GM18498 (cell line): ENCODE measurements around the gene SFT2D1.
"Not testable (repeated sequence)": the region's sequence is repeated elsewhere in the genome, so short reads cannot be mapped to it uniquely, and the experiment has no call there.

Experiments used
- ATAC-seq: cut with Tn5 transposase; IDR thresholded peaks from one replicate; pipeline ENCODE4 v1.9.1; 2021; ENCODE audit warnings: mild to moderate bottlenecking, moderate library complexity; ENCODE audit not compliant: unreplicated experiment

The SFT2D1 gene

GRCh38 chr6:166365221-166365620 is 22.9 kb upstream of the SFT2D1 start:
- no peak for ATAC-seq

- ATAC-seq = no peak
Observed at GRCh38 chr6:166364456-166364855, 22.1 kb upstream of the SFT2D1 start.

GRCh38 chr6:166362427-166362826 is 20.1 kb upstream of the SFT2D1 start:
- not testable (repeated sequence) for ATAC-seq

GRCh38 chr6:166361077-166361429 is 18.7 kb upstream of the SFT2D1 start:
- no peak for ATAC-seq

- ATAC-seq = no peak
Observed at GRCh38 chr6:166360243-166361076, 18.1 kb upstream of the SFT2D1 start.

- no peak for ATAC-seq
Observed at GRCh38 chr6:166355552-166355951, 13.2 kb upstream of the SFT2D1 start.

- ATAC-seq = no peak
Observed at GRCh38 chr6:166354965-166355364, 12.6 kb upstream of the SFT2D1 start.

- ATAC-seq = no peak
Observed at GRCh38 chr6:166354143-166354542, 11.8 kb upstream of the SFT2D1 start.

GRCh38 chr6:166353507-166353906 is 11.2 kb upstream of the SFT2D1 start:
- ATAC-seq = no peak

GRCh38 chr6:166352923-166353322 is 10.6 kb upstream of the SFT2D1 start:
- ATAC-seq = no peak

GRCh38 chr6:166351715-166352285 is 9.5 kb upstream of the SFT2D1 start:
- ATAC-seq = peak; percentile 100

GRCh38 chr6:166348305-166348949 is 6.1 kb upstream of the SFT2D1 start:
- ATAC-seq = no peak

- ATAC-seq = no peak
Observed at GRCh38 chr6:166346965-166347364, 4.6 kb upstream of the SFT2D1 start.

GRCh38 chr6:166346449-166346848 is 4.1 kb upstream of the SFT2D1 start:
- no peak for ATAC-seq

GRCh38 chr6:166345672-166346071 is 3.3 kb upstream of the SFT2D1 start:
- not testable (repeated sequence) for ATAC-seq

- not testable (repeated sequence) for ATAC-seq
Observed at GRCh38 chr6:166344921-166345320, 2.6 kb upstream of the SFT2D1 start.

GRCh38 chr6:166344240-166344639 is 1.9 kb upstream of the SFT2D1 start:
- ATAC-seq = no peak

- ATAC-seq = peak; percentile 31
Observed at GRCh38 chr6:166343150-166343487, 774 bp upstream of the SFT2D1 start.

GRCh38 chr6:166341977-166342348 is 382 bp downstream of the SFT2D1 start:
- no peak for ATAC-seq

GRCh38 chr6:166341464-166341863 is 881 bp downstream of the SFT2D1 start:
- no peak for ATAC-seq

GRCh38 chr6:166338854-166339253 is 3.5 kb downstream of the SFT2D1 start:
- no peak for ATAC-seq

GRCh38 chr6:166336847-166337246 is 5.5 kb downstream of the SFT2D1 start:
- ATAC-seq = no peak
